Stimulated activated CD4-positive, alpha-beta T cell treated with anti-CD3 and anti-CD28 coated beads, Interleukin-4, amount 100 ng/mL, for 48 hours (primary cell): ENCODE measurements around the gene TMEM135.

ENCODE experiments used
- DNase-seq, 2 donors: peaks; one replicate each; pipeline ENCODE4 v3.0.0-alpha.2; 2020; ENCODE audit warnings: low read depth in 2 of 2

TMEM135 gene

DNA sequence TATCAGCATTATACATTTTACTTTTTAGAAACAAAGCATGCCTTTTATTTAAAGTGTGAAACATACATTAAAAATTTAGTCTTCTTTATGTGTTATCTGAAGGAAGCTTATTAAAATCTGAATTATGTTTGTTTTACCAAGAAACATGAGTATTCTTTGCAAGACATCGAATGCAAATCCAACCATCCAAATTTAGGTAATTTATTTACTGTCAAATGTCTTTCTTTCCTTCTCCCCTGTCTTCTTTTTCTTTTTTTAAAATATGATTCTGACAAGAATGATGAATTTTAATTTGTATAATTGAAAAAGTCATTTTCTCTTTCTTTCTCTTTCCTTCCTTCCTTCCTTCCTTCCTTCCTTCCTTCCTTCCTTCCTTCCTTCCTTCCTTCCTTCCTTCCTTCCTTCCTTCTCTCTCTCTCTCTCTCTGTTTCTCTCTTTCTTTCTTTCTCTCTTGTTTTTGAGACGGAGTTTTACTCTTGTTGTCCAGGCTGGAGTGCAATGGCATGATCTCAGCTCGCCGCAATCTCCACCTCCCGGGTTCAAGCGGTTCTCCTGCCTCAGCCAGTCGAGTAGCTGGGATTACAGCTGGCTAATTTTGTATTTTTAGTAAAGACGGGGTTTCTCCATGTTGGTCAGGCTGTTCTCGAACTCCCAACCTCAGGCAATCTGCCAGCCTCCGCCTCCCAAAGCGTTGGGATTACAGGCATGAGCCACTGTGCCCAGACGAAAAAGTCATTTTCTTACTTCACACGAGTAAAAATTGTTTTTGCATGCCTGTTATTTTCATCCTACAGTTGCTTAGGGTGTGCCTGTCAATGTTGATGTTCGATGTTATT, 157.5 kb downstream of the TMEM135 start:
- no peak for DNase-seq

DNA sequence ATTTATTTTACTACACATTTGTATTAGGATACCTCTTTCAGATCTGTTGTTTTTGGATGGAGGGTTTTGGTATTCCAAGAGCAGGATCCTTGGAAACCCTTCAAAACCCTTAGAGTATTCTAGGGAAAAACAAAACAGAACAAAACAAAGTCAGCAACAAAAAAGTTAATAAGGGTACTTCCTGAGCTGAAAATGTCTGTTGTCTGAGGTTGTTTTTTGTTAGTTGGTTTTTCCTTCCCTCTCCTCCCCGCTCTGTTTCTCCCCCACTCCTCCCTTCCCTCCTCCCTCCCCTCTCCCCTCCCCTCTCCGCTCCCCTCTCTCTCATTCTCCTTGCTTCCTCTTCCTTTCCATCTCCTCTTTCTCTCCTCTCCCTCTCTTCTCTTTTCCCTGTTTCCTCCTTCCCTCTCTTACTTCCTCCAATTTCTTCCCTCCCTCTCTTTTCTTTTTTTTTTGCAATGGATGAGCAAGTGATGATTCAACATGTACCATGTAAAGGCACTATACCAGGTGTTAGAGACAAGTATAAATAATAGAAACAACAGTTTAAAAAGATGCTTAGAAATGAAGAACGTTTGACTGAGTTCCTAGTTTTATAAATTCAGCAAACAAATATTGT, 160.6 kb downstream of the TMEM135 start:
- no peak for DNase-seq

DNA sequence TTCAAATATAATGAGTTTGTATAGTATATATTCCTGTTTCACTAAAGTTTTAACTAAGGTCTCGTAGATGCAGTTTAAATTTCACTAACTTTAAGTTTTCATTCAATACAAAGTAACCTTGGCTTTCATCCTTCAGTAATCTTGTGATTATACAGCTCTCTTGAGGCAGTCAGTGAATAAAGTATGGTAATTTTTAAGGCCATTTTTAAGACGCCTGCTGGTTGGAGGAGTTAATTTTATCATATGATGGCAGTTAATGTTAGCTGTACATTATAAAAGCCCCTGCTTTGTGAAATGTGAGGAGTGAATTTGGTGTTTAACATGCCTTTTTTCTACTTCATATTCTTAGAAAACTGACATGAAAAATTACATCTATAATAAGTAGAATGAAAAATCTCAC, 163.6 kb downstream of the TMEM135 start:
- no peak for DNase-seq

DNA sequence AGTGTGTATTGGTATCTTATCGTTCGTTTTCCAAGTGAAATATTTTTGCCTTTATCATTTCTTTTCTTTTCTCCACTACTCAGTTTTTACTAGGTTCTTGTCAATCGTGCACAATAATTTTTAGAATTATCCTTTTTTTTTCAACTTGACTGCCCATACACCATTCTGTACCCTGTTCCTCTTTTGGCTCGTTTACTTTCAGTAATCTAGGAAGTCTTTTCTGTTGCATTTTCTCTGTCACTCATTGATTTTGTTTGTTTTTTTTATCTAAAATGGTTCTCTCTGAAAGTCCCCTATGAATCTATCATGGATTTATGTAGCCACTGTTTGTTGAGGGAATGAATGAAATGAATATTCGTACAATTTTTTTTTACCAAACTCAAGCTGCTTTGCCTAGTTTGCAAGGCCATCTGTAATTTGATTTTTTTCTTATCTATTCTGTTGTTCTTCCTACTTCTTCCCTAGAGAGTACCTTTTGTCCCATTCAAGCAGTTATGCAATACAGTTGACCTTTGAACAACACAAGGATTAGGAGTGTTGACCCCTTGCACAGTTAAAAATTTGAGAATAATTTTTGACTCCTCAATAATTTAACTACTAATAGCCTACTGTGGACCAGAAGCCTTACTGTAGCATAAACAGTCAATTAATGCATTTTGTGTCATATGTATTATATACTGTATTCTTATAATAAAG, 166.3 kb downstream of the TMEM135 start:
- no peak for DNase-seq

DNA sequence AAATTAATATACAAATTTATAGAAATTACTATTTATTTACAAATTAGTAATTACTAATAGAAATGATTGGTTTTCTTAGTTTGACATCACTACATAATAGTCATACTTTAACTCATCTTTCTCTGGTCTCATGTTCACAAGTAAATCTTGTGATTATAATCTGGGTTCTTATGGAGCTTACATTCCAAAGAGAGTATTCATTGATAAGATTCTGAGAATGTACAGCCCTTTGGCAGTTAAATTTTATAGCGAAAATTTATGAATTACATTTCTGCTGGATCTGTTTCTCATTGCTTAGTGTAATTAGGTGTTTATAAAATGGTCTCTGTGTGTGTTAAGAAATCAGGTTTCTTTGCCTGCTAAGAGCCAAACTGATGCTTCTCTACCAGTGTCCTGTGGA, 175.2 kb downstream of the TMEM135 start:
- DNase-seq = no peak

DNA sequence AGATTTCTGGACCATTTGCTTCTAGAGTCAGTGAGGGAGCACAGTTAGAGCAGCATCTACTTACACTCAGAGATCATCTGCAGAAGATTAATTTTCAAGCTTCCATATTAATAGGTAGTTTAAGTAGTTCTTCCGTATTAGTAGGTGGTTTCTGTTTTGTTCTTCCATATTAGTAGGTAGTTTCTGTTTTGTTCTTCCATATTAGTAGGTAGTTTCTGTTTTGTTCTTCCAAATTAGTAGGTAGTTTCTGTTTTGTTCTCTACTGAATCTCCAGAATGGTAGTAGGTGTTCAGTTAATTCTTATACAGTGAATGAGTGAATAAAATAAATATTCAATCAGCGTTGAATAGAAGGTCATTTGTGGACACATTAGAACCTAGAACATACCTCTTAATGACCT, 175.7 kb downstream of the TMEM135 start:
- no peak for DNase-seq

DNA sequence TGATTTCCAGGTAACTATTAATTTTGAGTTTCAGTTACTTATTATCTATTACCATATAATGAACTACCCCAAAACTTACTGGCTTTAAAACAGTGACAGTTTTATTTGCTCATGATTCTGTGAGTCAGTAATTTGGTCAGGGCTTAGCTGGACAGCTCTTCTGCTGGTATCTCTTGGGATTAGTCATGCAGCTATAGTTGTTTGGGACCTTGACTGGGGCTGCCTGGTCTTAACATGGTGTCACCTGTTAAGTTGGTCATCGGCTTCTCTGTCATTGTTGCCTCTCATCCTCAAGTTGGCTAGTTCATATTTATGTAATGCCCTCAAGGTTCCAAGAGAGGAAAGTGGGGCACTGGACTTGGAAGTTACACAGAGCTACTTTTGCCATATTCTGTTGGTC, 177.5 kb downstream of the TMEM135 start:
- no peak for DNase-seq

DNA sequence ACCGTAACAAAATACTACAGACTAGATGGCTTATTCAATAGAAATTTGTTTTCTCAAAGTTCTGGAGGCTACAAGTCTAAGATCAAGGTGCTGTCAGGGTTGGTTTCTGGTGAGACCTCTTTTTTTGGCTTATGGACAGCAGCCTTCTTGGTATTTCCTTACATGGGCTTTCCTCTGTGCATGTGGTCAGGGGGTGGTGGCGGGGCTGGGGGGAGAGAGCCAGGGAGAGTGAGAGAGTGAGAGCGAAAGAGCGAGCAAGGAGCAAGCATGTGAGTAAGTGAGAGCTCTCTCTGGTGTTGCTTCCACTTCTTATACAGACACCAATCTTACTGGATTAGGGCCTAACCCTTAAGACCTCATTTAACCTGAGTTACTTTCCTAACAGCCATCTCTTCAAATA, 181.5 kb downstream of the TMEM135 start:
- DNase-seq = no peak

DNA sequence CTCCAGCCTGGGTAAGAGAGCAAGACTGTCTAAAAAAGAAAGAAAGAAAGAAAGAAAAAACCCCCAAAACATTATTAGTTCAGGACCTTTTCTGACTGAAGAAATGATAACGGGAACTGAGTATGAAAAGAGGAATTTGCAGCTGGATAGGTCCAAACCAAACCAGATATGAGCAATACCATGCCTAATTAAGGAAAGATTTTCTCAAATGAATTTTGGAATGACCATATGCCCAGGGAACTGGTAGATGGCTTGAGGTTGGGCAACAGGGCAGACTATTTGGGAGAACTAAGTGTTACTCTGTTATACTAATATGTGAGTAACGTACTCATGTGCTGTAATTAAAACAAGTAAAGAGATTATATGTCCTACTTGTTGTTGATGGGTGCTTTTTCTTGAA, 186.1 kb downstream of the TMEM135 start:
- no peak for DNase-seq

DNA sequence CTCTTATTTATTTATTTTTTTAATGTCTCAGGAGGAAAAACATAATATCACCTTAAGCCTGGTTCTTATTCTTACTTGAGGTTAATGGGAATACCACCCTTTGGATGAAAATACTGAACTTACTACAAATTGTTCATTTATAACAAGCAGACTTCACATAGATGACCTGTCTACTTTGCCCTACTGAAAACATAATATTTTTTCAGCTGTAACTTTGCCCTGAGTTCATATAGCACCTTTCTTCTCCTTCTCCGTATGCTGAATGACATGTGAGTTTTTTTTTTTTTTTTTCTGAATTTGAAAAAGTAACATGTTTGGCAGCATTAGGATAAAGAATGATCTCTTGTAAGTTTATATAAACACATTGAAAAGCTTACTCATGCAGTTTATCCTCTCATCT, 186.8 kb downstream of the TMEM135 start:
- DNase-seq = no peak

DNA sequence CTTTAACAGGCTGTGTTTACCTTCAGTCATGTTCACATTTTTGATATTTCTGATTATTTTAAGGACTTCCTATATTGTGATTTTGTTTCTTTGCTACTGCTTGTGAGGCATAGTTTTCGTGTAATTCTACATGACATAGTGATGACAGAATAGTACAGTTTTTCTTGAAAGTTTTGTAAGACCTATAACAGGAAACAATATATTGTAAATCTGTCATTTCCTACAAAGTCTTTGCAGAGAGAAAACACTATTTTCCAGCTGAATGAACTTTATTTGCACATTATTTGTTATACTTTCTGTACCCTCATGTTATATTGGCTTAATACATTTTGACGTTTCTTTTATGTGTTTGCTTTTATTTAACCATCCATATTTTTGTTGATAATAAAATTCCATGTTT, 191.1 kb downstream of the TMEM135 start:
- DNase-seq = no peak

DNA sequence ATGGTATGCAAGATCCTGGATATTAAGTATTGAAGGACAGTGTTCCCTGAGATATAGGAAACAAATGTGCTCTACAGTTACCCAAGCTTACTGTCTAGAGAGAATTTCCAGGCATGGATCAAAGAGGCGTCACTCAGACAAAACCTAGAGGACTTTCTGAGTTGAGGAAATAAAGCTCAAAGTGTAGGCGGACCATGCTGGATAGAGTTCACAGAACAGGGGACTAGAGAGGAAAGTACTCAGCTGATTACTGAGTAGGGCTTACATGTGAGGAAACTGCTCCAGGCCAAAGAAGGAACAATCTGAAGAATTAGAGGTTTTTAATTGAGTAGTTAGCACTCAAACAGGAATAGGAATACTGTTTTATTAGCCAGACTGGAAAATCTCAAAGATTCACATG, 193.3 kb downstream of the TMEM135 start:
- no peak for DNase-seq

DNA sequence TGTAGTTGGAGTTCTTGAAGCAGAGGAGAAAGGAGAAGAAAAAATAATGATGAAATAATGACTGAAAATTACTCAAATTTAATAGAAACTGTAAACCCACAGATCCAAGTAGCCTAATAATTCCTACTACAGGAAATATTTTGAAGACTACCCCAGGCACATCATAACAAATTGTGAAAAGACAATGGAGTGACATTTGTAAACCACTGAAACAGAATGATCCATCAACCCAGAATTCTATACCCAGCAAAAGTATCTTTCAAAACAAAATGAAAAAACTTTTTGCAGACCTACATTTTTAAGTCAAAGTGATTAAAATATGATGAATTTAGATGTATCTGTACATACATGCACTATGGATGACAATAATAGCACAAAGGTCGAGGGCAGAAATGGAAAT, 194.6 kb downstream of the TMEM135 start:
- DNase-seq = no peak

DNA sequence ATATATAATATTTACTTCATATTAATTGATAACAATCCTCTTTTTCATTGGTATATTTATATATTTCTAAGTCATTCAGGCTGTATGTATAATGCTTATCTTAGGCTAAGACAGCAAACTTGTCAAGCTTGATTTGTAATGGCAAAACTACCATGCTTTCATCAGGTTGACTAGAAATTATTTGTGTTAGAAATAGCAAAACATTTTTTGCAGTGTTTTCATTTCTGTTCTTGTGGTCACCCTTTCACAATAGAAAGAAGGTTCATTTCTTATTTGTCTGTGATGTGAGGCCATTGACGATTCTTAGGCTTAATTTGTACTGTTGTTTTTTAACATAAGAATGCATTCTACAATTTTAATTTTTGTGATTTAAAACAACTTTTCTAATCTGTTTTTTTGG, 197.6 kb downstream of the TMEM135 start:
- no peak for DNase-seq

DNA sequence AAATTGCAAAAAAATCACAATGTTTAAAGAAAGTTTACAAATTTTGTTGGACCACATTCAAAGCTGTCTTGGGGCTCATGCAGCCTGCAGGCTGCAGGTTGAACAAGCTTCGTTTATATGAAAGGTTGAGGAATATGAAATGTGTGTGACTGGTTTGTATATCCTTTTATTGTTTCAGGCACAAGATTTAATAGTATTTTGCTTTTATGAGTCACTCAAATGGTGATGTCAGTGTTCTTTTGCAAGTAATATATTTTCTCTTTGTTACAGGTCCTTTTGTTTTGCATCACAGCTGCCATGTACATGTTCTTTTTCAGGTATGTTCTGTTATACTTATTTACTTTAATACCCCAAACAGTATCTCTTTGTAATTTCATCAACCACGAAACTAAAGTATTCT, 198.6 kb downstream of the TMEM135 start:
- DNase-seq = no peak

DNA sequence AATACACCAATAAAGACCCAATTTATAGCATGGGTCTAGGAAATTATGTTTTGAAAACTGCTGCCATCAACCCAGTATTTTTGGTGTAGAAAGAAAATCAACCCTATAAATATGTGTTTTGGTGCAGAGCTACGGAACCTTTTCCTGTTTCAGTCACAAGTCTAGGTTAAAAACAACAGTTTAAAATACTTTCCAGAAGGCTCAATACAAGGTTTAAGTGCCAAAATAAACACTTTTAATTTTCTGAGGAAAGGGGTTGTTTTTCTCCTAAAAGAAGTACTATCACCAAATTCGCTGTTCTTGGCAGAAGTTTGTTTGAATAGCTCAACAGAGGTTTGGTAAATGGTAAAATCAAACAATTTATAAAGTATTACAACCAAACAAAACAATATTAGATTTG, 201.3 kb downstream of the TMEM135 start:
- no peak for DNase-seq

DNA sequence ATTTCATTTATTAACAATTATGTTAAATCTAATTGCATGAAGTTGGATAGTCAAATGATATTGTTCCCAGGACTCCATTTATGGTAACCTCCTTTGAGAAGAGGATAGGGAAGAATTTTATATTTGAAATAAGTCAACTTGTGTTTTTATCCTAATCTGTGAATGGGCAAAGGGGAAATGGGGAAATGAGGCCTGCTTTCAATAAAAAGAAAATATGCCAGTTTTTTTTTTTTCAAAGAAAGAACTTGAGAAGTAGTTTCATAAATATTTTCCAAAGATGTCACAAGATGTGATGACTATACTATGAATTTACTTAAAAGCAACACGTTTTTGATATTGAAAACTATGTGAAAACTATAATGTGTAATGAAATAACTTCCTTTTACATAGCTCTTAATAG, 201.8 kb downstream of the TMEM135 start:
- no peak for DNase-seq

DNA sequence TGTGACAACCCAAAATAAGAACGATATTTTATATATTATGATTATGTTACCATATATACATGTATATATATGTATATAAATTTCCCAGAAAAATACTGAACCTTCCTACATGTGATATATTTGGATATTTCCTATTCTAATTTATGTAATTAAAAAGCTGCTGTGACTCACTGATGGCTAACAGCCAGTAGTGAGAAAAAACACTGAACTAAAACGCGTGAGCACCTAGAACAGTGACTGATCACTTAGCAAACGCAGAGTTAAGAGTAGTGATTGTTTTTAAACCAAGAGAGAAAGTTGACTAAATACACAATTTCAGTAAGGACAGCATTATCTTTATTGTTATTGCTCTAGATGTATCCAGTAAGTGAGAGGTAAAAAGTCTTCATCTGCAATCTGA, 213.8 kb downstream of the TMEM135 start:
- no peak for DNase-seq

DNA sequence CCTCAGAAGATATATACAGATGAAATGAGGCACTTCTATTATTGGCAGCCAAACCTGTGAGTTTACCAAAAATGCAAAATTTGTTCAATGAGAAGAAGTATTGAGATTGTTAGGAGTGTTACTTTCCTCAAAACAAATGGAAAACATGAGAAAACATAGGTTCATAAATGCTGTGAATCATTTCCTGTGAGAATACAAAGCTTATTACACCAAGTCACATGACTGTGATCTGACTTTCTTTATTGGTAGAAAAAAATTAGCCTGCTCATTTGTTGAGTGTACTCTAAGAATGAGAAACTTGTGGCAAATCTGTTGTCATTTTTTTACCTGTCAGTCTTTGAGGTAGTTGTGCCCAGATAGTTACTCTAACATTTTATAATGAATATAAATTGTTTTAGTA, 215.1 kb downstream of the TMEM135 start:
- DNase-seq = no peak

DNA sequence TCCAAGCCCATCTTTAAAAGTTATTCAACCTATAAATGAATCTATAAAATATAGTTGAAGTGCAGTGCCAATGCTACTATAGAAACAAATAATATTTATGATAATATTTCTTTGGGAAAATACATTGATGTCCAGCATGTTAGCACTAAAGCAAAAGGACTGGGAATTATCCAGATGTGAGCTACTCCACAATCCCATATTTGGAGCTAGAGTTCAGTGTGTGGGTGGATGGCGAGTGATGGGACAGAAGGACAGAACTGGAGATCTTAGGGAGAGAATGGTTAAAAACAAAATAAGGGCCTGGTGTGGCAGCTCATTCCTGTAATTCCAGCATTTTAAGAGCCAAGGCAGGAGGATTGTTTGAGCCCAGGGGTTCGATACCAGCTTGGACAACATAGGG, 216.8 kb downstream of the TMEM135 start:
- no peak for DNase-seq

DNA sequence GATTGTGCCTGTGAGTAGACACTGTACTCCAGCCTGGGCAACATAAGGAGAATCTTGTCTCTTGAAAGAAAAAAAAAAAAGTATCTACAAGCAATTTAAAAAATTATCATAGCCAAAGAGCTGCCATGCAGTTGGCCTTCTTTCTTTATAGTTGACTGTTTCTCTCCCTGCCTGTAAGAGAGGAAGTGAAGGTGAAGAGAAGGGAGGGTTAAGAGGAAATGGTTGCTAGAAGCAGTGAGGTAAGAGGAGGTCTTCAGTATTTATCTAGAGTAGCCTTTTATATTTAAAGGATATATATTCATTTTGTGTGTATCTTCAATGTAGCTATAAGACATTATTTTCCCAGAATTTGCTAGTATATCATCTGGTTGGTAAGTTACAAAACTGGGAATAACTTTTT, 217.9 kb downstream of the TMEM135 start:
- no peak for DNase-seq

DNA sequence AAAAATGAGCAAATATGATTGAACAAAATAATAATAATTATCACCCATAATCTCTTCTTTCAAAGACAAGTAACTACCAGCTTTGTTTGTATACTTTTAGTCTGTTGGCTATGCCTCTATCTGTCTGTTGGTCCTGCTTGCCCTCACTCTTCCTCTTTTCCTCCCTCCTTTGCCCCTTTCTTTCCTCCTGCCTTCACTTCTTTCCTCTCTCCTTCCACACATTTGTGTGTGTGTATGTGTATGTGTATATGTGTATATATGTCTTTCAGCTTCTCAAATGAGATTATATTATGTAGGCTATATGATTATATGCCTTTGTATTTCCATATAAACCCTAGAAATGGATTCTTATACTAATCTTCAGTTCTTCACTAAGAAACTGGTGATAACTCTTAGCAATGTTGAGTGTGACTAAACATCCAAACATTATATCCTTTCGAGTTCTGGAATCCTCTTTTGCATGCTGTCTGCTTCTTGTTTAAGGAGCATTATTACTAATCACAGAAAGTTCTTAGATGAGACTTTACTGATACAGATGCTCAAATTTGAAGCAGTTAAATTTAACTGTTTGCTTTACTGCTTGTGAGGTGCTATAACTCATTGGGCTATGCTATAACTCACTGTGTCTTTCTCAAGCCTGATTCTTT, 219.1 kb downstream of the TMEM135 start:
- no peak for DNase-seq
